GM18511 (cell line): Measurements from ENCODE around the gene ATAD2B.
A peak's percentile ranks its signal among the peaks of the same experiment; 100 is the strongest.
"Not testable (repeated sequence)": the region's sequence is repeated elsewhere in the genome, so short reads cannot be mapped to it uniquely, and the experiment has no call there.

ENCODE experiments used
- ATAC-seq: cut with Tn5 transposase; IDR thresholded peaks from one replicate; pipeline ENCODE4 v1.9.1; 2021; ENCODE audit warnings: mild to moderate bottlenecking, moderate library complexity; ENCODE audit not compliant: unreplicated experiment

ATAD2B gene

DNA sequence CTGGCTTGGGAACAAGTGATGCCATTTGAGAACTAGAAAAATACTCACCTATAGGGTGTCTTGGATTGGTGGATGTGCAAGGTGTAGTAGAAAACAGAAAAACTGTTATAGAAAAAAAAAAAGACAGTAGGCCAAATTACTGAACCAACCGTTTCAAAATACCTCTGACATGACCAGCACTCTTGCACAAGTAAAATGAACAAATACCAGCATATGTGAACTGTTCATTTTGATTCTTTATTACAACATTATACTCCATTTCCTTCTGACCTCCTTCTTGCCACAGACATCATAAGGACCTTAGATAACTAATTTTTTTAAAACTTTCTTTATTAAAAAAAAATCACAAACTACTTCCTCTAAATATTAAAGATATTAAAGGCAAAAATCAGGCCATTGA, 125.5 kb downstream of the ATAD2B start:
- no peak for ATAC-seq

DNA sequence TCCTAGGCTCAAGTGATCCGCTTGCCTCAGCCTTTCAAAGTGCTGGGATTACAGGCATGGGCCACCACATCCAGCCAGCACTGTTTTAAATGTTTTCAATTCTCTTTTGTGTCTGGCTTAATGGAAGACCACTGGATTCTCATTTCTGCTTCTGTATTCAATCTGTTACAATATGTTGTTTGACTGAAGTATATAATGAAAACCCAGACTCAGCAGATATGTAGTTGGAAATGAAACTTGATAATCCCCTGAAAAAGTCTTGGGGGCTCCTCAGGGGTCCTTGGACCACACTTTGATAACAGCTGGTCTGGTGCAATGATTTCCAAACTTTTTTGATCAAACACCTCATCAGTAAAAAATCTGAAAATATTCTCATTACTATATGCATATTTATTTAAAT, 132.7 kb downstream of the ATAD2B start:
- no peak for ATAC-seq

DNA sequence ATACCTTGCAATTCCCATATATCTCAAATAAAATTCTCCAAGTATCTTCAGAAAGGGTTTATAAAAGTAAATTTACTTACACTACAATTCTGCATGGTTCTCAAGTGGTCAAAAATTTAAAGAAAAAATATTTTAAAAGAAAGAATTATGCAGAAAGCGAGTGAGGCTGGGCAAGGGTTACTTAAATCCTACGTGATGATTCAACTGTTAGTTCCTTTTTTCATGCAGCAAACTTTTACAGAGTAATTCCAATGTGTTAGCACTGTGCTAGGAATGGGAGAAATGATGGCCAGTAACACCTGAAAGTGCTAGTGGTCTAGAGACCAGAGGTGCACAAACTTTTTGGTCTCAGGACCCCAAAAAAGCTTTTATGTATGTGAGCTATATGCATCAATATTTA, 133.4 kb downstream of the ATAD2B start:
- no peak for ATAC-seq

DNA sequence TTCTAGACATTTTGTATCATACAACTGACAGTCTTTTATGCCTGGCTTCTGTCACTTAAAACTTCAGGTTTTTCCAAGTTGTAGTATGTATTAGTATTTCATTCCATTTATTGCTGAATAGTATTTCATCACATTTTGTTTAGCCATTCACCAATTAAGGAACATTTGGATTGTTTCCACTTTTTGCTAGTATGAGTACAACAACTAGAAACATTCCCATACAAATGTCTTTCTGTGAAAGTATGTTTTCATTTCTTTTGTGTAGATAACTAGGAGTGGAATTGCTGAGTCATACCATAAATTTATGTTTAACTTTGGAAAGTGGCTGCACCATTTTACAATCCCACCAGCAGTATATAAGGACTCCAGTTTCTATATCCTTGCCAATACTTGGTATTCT, 135.9 kb downstream of the ATAD2B start:
- no peak for ATAC-seq

DNA sequence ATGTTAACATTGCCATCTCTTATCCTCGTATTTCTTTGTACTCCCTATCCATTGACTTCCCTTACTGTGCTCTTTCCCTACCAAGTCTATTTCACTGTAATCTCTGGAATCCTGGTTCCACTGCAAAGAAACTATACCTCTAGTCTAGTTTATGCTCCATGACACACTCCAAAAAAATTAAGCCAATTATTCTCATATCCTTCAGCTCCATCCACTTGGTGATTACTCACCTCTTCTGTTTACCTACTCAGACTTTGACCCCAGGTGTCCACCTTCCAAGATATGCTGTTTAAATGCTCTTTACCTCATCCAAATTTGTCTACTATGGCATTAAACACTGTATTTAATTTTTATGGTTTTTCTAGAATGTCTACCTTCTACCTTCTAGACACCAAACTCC, 137.9 kb downstream of the ATAD2B start:
- no peak for ATAC-seq

DNA sequence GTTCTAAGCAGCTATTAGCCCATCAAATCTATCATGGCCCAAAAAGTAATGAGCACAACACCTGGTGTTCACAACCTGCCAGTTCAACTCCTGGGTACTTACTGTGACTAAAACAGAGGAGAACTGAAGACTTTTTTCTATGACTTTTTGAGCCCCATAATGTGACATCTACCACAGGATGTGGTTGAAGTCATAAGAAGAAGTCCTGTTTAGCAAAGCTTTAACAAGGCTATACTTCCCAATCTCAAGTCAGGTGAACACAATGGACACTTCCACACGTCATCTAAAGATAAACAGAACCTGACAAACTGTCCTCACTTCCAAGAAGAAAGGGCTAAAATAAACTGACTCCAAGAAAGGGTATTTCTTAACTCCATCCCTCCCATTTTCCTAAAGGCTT, 138.8 kb downstream of the ATAD2B start:
- peak; percentile 88 for ATAC-seq

DNA sequence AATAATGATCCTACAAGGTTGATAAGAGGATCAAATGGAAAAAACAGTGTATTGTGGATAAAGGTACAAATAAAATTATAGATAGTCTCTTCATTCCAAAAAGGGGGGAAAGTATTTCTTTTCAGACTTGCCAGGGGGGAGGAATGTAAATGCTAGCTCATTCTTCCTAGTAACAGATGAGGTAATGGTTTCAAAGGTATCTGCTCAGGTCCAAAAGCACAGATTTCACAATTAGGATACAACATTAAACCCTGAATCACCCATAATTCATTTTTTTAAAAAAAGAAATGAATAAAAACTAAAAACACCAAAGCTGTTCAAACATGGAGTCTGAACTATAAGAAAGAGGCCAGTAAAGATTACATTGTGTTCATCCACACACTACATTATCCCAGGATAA, 142.0 kb downstream of the ATAD2B start:
- ATAC-seq, result no peak

DNA sequence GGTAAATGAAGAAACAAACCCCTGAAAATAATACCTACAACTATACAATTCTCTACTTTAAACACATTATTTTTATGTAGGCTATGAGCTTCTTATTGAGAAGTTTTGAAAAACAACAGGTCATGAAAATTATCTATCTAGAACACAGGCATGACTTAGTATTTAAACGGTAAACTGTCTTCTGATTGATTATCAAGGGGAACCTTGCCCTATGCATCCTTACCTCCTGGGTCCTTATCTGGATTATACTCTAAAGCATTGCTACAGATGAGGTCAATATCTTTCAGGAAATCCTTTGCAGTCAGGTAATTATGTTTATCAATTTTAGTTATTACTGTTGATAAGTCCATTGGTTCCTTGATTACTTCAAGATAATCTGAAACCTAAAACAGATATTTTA, 144.3 kb downstream of the ATAD2B start:
- no peak for ATAC-seq

DNA sequence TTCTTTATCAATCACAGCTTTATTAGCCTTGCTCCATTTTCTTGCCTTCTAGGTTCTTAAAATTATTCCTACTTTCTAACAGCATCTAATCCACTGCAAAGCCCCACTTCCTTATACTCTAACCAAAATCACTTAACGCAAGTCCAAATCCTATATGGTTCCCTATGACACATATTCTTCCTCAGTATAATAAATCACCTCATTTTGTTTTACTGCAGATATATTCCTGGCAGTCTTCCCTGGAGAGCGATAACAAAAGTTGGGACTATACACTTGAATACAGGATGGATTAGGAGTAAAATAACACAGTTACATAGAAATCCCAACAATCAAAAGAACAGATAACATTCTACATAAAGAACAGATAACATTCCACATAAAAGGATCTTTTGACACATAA, 144.8 kb downstream of the ATAD2B start:
- ATAC-seq, result no peak

DNA sequence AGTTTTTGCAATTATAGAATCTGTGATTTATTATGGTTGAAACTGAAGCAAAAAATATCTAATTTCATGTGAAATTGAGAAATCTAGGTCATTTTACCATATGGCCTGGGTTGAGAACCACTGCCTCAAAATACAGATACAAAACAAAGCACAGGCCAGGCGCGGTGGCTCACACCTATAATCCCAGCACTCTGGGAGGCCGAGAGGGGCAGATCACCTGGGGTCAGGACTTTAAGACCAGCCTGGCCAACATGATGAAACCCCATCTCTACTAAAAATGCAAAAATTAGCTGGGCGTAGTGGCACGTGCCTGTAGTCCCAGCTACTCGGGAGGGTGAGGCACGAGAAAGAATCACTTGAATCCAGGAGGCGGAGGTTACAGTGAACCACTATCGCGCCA, 146.5 kb downstream of the ATAD2B start:
- not testable (repeated sequence) for ATAC-seq

DNA sequence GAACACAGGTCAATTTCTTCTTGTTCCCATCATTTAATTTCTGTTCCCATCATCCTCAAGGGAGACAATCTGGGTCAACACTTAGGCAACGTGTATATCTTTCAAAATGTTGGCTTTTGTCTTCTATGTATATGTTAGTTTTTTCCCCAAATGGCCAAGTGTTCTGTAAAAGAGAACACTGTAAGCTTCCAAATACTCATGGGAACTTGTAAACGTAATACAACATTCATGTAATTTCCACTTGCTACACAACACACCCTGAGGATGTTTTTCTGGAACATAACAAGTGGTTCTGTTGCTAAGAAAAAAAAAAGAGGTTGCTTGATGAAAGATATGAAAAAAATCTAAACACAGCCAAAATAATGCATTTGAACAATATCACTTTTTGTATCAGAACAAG, 149.1 kb downstream of the ATAD2B start:
- ATAC-seq, result no peak

DNA sequence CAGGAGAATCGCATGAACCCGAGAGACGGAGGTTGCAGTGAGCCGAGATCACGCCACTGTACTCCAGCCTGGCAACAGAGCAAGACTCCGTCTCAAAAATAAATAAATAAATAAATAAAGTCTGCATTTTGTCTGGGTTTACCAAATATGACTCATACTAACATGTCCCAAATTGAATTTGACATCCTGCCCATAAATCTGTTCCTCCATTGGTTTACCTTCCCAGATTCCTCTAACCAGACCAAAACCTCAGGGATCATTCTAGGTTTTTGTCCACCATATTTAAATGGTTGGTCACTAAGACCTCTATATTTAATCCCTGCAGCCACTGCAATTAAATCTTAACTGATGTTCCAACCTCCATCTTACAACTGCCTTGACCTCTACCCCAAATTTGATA, 150.9 kb downstream of the ATAD2B start:
- ATAC-seq, result no peak

DNA sequence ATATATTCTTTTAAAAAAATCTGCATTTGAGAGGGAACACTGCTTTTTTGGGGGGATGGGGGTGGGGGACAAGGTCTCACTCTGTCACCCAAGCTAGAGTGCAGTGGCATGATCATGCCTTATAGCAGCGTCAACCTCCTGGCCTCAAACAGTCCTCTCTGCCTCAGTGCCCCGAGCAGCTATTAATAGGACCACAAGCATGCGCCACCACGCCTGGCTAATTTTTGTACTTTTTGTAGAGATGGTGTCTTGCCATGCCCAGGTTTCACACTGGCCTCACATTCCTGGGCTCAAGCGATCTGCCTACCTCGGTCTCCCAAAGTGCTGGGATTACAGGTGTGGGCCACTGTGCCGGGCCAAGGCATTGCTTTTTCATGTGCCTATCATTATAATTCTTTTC, 154.2 kb downstream of the ATAD2B start:
- ATAC-seq, result peak; percentile 48

DNA sequence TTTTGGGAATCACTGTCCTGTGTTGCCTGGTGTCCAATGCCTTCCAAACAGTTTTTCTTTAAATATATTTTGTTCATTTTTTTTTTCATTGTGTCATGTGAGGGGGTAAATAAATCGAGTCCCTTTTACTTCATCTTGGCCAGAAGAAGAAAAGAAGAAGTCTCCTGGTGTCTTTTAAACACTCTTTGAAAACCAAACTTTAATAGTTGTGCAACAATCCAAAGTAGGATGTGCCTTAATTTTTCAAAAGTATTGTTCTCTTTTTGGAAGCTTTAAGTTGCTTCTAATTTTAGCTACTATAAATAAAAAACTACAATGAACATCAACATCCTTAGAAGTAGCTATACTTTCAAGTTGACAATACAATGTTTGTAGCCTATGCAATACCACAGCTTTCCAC, 154.9 kb downstream of the ATAD2B start:
- no peak for ATAC-seq

DNA sequence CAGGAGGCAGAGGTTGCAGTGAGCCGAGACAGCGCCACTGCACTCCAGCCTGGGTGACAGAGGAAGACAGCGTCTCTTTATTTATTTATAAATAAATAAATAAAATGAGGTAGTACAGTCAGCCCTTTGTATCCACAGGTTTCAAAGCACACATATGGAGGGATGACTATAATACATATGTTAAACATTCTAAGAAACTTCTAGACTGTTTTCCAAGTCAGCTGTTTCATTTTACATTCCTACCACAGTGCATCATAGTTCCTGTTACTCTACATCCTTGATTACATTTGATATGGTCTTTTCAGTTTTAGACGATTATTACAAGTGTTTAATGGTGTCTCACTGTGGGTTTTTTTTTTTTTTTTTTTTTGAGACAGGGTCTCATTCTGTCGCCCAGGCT, 157.6 kb downstream of the ATAD2B start:
- ATAC-seq, result no peak

DNA sequence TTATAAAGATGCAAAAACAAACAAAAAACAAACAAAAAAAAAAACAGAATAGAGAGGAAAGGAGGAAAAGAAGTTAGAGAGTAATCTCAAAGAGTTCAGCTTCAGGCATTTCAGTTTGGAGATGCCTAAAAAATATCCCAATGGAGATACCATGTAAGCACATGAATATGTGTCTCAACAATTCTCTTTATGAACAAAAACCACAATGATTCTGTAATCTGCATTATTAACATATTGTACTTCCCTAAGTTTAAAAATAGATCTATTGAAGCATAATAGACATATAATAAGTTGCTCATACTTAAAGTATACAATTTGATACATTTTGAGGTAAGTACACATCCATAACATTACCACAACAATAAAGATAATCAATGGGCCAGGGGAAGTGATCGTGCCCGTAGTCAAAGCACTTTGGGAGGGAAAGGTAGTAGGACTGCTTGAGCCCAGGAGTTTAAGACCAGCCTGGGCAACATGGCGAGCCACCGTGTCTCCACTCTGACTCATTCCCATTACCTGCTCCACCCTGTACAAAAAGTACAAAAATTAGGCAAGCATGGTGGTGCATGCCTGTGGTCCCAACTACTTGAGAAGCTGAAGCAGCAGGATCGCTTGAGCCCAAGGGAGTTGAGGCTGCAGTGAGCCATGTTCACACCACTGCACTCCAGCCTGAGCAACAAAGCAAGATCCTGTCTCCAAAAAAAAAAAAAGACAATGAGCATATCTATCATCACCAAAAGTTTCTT, 158.9 kb downstream of the ATAD2B start:
- ATAC-seq, result no peak

DNA sequence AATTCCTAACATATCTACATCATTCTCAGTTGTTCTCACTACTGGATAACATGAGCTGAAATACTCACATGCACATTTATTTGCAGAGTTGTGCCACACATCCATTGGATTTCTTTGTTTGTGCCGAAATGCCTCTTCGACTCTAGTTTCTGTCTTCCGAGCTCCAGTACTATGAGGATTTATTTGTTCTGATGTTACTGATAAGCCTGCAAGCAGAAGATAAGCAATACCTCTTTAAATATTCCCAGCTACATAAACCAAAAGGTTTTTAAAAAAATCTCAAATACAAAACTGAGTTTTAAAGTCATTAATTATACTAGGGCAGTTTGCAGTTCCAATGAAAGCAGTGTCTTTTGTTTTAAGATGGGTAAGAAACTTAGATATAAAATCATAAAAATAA, 164.8 kb downstream of the ATAD2B start:
- no peak for ATAC-seq

DNA sequence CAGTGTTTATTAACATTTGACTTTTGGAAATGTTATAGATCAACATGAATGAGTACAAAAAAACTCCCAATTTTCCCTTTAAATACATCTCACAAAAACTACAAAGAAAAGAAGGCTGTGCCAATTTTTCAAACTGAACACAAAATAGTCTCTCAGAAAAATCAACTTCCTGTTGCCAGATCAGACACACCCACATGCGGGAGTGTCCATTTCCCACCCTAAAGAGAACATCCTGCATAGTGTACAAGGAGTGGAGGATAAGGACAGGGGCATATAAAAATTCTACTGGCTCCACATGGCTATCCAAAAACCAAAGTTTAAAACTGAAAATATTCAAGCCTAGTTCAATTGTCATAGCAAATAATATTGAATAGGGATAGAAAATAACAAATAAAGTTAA, 165.3 kb downstream of the ATAD2B start:
- ATAC-seq, result no peak

DNA sequence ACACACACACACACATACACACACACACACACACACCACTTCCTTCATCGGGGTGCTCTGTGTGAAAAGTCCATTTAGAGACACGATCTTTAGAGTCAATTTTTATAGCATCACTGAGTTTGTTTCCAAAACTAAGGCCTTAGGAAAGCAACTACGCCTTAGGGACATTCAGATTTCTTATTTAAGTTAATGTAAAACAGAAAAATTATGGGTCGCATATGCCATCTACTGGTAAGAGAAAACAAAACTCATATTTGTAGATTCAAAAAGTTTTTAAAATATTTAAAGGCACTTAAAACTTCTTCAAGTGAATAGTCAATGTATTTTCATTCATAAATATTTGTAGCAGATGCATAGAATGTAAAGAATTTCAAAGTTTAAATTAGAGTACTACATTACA, 166.2 kb downstream of the ATAD2B start:
- ATAC-seq, result no peak

DNA sequence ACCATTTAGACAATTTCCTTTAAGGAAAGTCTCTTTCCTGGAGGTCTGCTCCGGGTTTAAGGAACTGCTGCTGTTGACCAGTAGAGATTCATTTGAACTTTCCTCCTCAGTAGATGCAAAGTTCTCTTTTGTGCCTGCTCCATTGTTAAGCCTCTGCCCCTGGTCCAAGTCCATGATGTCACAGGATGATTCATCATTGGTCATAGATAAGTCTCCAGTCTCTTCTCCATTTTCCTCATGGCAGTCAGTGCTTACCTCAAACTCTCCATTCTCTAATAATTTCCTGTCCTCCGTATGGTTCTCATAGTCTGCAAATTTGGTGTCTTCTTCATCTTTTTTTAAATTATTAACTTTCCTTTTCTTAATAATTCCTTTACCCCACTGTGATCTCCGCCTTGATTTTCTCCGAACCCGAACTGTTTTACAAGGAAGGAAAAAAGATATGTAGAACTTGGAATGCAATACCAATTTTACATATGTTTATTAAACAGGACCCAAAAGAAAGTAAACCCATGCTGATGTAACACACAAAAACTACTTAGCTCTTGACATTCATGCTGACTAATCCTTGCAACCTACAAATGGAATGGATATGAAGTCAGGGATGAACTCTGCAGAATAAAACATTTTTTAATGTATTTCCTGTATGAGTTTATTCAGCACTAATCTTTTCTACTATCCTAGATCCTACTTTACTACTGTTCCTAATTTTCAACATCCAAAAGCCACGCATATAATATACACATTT, 169.1 kb downstream of the ATAD2B start:
- no peak for ATAC-seq

DNA sequence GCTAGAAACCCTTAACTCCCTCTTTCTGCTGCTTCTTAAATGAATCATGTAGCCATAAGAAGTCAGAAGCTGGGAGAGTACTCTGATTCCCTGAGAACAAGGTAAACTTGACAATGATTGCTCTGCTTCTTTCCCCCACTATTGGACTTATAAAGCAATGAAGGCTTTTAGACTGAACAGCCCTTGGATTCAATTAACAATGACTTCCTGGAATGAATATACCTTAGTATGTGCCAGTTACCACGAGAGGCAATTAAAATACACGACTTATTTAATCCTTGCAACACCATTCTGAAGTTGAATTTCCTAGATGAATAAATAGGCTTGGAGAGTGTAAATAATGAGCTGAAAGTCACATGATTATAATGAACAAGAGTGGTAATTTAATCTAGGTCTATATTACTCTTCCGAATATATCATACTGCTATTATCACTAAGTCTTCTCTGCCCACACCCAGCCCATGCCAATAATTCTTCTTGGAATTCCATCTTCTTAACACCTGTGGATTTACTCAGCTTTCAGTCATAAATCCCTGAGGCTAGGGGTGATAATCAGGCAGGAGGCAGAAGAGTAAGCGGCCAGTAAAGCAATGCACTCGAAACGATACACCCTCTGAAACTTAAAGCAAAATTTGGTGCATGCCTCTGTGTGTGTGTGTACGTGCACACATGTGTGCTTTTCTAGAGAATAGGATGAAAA, 170.2 kb downstream of the ATAD2B start:
- ATAC-seq, result no peak

DNA sequence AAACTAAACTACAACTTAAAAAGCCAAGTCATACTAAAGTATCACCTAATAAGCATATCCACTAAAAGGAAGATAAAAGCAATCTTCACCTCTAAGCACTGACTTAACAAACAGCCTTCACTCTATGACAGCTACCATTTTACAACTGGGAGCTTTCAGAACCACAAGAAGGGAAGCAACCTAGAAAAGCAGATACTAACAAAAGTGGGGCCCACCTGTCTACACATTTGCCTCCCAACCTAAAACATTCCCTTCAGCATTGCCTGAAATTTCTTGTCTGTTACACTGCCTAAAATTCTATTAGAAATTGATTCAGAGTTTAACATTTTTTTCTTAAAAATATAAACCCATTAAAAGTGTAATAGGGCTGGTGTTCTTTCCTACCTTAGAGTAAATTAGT, 172.0 kb downstream of the ATAD2B start:
- no peak for ATAC-seq
